Naive thymus-derived CD4-positive, alpha-beta T cell (primary cell): ENCODE data around the gene HVCN1. TPM values are rescaled to one million over a fixed set of nuclear protein-coding genes. Genes with fewer than 3 reads are reported as not detected.
A peak's percentile ranks its signal among the peaks of the same experiment; 100 is the strongest.

Experiments used
- ATAC-seq: fragments of 150-1000 bp; cut with Tn5 transposase; 2 replicates; pipeline ENCODE4 v1.10.0; 2021; ENCODE audit warnings: mild to moderate bottlenecking, moderate library complexity
- CTCF ChIA-PET: fragments of 350-600 bp; sonication (Branson Sonifier 250); formaldehyde crosslinking; loops from one replicate; lab custom pipeline; 2021; ENCODE audit warnings: antibody characterized with exemption; lab: Charles Lee
- POLR2A ChIA-PET: fragments of 350-600 bp; sonication (Branson Sonifier 250); formaldehyde crosslinking; loops from one replicate; lab custom pipeline; 2021; ENCODE audit warnings: antibody characterized with exemption, inconsistent platforms; lab: Charles Lee
- DNase-seq, 9 donors: peaks; one replicate each; pipeline versions ENCODE4 v3.0.0 to v3.0.0-alpha.2; 2020 to 2022; ENCODE audit warnings: mixed read lengths in 1 of 9
- H3K27ac ChIP-seq: one replicate; pipeline ENCODE4 v1.7.0; 2013; ENCODE audit warnings: mild to moderate bottlenecking, low read depth, low read length, moderate library complexity
- H3K27me3 ChIP-seq, 2 donors: one replicate each; pipeline ENCODE4 v1.7.0; 2013; ENCODE audit warnings: low read length in 2 of 2, mild to moderate bottlenecking in 2 of 2, moderate library complexity in 2 of 2; ENCODE audit not compliant: control insufficient read depth in 2 of 2, insufficient read depth in 2 of 2
- H3K36me3 ChIP-seq, 3 experiments: 1 replicate in 2 of 3; 2 replicates in 1 of 3; pipeline ENCODE4 v1.7.0; 2013; ENCODE audit warnings: low read length in 3 of 3, mild to moderate bottlenecking in 3 of 3, moderate library complexity in 1 of 3; ENCODE audit not compliant: insufficient read depth in 3 of 3, control insufficient read depth in 2 of 3
- H3K4me1 ChIP-seq, 2 donors: one replicate each; pipeline ENCODE4 v1.7.0; 2013; ENCODE audit warnings: low read length in 2 of 2, mild to moderate bottlenecking in 2 of 2, moderate library complexity in 1 of 2; ENCODE audit not compliant: control insufficient read depth in 2 of 2, insufficient read depth in 2 of 2
- H3K4me3 ChIP-seq: 2 replicates; pipeline ENCODE4 v1.7.0; 2013; ENCODE audit warnings: mild to moderate bottlenecking, low read length
- H3K9me3 ChIP-seq, 3 experiments: 1 replicate in 2 of 3; 2 replicates in 1 of 3; pipeline ENCODE4 v1.7.0; 2013; ENCODE audit warnings: low read length in 3 of 3; ENCODE audit not compliant: control insufficient read depth in 2 of 3
- H3K27ac Mint-ChIP-seq, 9 donors: one replicate each; pipeline ENCODE4 v1.8.0; 2020 to 2022; ENCODE audit warnings: mixed read lengths in 9 of 9, mild to moderate bottlenecking in 8 of 9, moderate library complexity in 5 of 9, inconsistent platforms in 2 of 9
- H3K27me3 Mint-ChIP-seq, 5 donors: one replicate each; pipeline ENCODE4 v1.8.0; 2021 to 2022; ENCODE audit warnings: mixed read lengths in 5 of 5, mild to moderate bottlenecking in 1 of 5
- H3K36me3 Mint-ChIP-seq, 5 donors: one replicate each; pipeline ENCODE4 v1.8.0; 2020 to 2022; ENCODE audit warnings: mixed read lengths in 5 of 5, mild to moderate bottlenecking in 3 of 5, inconsistent platforms in 1 of 5
- H3K4me1 Mint-ChIP-seq, 7 donors: one replicate each; pipeline ENCODE4 v1.8.0; 2020 to 2022; ENCODE audit warnings: mixed read lengths in 7 of 7, mild to moderate bottlenecking in 3 of 7, inconsistent platforms in 1 of 7
- H3K4me3 Mint-ChIP-seq, 10 donors: one replicate each; pipeline ENCODE4 v1.8.0; 2020 to 2022; ENCODE audit warnings: mild to moderate bottlenecking in 10 of 10, mixed read lengths in 10 of 10, moderate library complexity in 6 of 10, inconsistent platforms in 2 of 10
- H3K9me3 Mint-ChIP-seq, 11 donors: one replicate each; pipeline ENCODE4 v1.8.0; 2020 to 2022; ENCODE audit warnings: mixed read lengths in 11 of 11, mild to moderate bottlenecking in 4 of 11, inconsistent platforms in 1 of 11, moderate library complexity in 1 of 11
- intact Hi-C, 2 donors: fragments of 100-400 bp; cut with micrococcal nuclease; formaldehyde crosslinking; loops; one replicate each; pipeline ENCODE4 v1.15.1; 2023
- polyA plus RNA-seq, 2 donors: library from polyadenylated mRNA; unstranded; fragments of 300-500 nt; fragmentation: Illumina TruSeq; gene quantifications; one replicate each; pipeline ENCODE4 v1.2.3, GENCODE V29; 2021
- total RNA-seq, 6 experiments: library from RNA in 5 of 6; stranded (reverse) in 5 of 6; gene quantifications; 1 replicate in 5 of 6; 2 replicates in 1 of 6; pipeline ENCODE4 v1.2.3 and lab custom pipeline; 2021 to 2026

The HVCN1 gene
- total and polyA plus RNA-seq, 7 experiments from 2014 or later, result 6.4 to 25.3 (median 14.2) TPM

DNA sequence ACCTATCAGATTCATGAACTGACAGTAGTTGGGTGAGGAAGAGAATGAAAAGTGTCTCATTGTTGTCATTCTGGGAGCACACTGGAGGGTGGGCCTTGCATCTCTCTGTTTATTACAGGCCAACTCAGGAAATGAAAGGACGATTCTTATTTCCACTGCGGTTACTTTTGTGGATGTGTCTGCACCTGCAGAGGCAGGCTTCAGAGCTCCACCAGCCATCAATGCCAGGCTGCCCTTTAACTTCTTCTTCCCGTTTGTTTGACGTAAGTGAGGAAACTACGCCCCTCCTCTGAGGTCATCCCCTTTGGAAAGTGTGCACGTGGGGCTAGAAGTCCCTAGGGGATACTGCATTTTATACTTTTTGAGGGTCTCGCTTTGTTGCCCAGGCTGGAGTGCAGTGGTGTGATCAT, 41.3 kb downstream of the HVCN1 start:
- peak overlapping the region; percentile 40 to 95 (median 88) for H3K27ac Mint-ChIP-seq
- intact Hi-C loops, result loop anchor here in 1 of 2 donors (5.0 kb wide), 1 partner anchor 40 kb away; the partner anchor contains the start of gene HVCN1
- ChIA-PET CTCF (interaction anchor here (0.6 kb wide), 1 partner anchor 32 kb away, joined by 3 read pairs; no protein-coding TSS in a partner anchor), POLR2A (interaction anchor here (0.6 to 1.3 kb wide), 3 partner anchors 16 to 617 kb away, joined by 4 to 7 read pairs (median 4); no protein-coding TSS in a partner anchor)
- peaks cover 3 to 36% (median 17%) of the 10 kb centered on the region in 5 donors for H3K36me3 Mint-ChIP-seq
- peaks cover 0 to 27% (median 0%) of the 10 kb centered on the region in 3 experiments for H3K36me3 ChIP-seq
- H3K27me3 ChIP-seq, result no peaks in the 10 kb centered on the region
- peak overlapping the region; percentile 52 for H3K27ac ChIP-seq
- H3K9me3 Mint-ChIP-seq, result no peaks in the 10 kb centered on the region
- H3K9me3 ChIP-seq, result no peaks in the 10 kb centered on the region
- H3K27me3 Mint-ChIP-seq, result no peaks in the 10 kb centered on the region
- no peak overlapping the region for H3K4me3 ChIP-seq
- DNase-seq (peak in 7 of 9 donors; percentile 33 to 61 (median 42)), ATAC-seq (peak; percentile 69)
- H3K4me1 Mint-ChIP-seq, result peaks cover 16 to 68% (median 48%) of the 10 kb centered on the region in 7 donors
- H3K4me1 ChIP-seq, result peaks cover 0 to 16% of the 10 kb centered on the region in 2 donors
- H3K4me3 Mint-ChIP-seq, result peak overlapping the region in 8 of 10 donors; percentile 13 to 68 (median 57)

GRCh38 chr12:110641521-110641920, 47.4 kb downstream of the HVCN1 start:
- ChIA-PET POLR2A (interaction anchor here (1.2 kb wide), 1 partner anchor 40 kb away, joined by 4 read pairs; no protein-coding TSS in a partner anchor), CTCF (no interaction called here)
- no peaks in the 10 kb centered on the region for H3K9me3 ChIP-seq
- Mint-ChIP-seq H3K9me3 (no peaks in the 10 kb centered on the region), H3K4me1 (peaks cover 13 to 76% (median 40%) of the 10 kb centered on the region in 7 donors), H3K27ac (peak overlapping the region in 2 of 9 donors; percentile 15 to 88), H3K36me3 (peaks cover 0 to 6% (median 5%) of the 10 kb centered on the region in 5 donors), H3K27me3 (no peaks in the 10 kb centered on the region), H3K4me3 (peak overlapping the region in 1 of 10 donors; percentile 73)
- no peak overlapping the region for H3K27ac ChIP-seq
- H3K36me3 ChIP-seq, result no peaks in the 10 kb centered on the region
- no peaks in the 10 kb centered on the region for H3K27me3 ChIP-seq
- no peaks in the 10 kb centered on the region for H3K4me1 ChIP-seq
- DNase-seq (no peak), ATAC-seq (no peak)
- no peak overlapping the region for H3K4me3 ChIP-seq
- intact Hi-C loops, result no loop called here

DNA sequence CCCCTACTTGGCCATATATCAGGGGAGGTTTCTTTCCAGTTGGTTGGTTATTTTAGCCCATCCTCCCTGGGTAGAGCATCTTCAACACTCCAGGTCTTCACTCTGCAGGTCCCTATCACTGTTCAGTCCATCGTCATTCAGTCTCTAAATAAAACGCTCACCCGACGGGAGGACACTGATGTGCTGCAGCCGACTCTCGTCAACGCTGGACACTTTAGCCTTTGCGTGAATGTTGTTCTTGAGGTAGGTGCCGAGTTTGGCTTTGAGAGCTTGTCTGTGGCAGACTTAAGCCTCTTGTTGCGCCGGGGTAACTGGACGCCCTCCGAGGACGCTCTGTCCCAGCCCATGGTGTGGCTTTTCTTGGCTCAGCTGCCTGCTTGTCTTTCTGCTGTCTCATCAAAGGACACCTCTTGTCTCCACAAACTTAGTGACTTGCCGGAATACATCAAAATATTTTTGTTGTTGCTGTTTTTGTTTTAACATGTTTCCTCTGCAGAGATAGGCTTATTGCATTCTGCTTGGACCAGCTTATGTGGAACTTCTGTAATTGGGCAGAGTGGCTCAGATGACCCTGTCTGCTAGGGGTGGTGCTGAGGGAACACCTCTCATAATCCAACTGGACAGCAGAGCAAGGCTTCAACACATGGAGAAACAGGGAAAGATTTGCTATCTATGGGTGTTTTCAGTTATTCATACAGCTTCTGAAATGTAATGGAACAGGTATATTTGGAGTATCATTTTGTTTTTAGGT, 48.5 kb downstream of the HVCN1 start:
- Histone ChIP-seq H3K4me3 (no peak overlapping the region), H3K9me3 (no peaks in the 10 kb centered on the region), H3K4me1 (no peaks in the 10 kb centered on the region), H3K27ac (no peak overlapping the region), H3K27me3 (no peaks in the 10 kb centered on the region), H3K36me3 (no peaks in the 10 kb centered on the region)
- no peak for ATAC-seq
- intact Hi-C loops, result no loop called here
- Mint-ChIP-seq H3K36me3 (peaks cover 0 to 11% (median 2%) of the 10 kb centered on the region in 5 donors), H3K27ac (no peak overlapping the region), H3K4me3 (no peak overlapping the region), H3K4me1 (peaks cover 14 to 77% (median 44%) of the 10 kb centered on the region in 7 donors), H3K9me3 (no peaks in the 10 kb centered on the region), H3K27me3 (no peaks in the 10 kb centered on the region)
- ChIA-PET CTCF (no interaction called here), POLR2A (interaction anchor here (1.2 kb wide), 1 partner anchor 39 kb away, joined by 4 read pairs; no protein-coding TSS in a partner anchor)
- no peak for DNase-seq

DNA sequence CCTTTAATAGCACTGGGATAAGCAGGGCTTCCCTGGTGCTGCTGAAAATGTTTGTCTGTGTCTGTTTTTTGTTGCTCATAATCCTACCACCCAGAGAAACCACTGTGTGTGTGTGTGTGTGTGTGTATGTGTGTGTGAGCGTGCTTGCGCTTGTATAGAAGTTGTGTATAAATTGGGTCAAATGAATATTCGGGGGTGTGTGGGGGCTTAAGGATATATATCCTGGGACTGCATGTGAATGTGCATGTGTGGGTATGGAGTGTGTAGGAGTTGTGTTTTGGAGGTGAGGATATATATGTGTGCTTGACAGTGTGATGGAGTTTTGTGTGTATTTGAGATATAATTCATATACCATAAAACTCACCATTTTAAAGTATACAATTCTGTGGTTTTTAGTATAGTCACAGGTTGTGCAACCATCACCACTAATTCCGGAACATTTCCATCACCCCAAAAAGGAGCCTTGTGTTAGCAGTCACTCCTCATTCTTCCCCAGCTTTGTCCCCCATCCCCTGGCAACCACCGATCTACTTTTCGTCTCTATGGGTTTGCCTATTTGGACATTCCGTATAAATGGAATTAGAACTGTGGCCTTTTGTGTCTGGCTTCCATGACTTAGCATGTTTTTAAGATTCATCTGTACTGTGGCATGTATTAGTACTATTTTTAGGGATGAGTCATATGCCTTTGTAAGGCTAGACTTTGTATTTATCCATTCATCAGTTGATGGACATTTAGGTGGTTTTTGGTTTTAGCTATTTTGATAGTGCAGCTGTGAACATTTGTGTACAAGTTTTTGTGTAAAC, 49.4 kb downstream of the HVCN1 start:
- Histone ChIP-seq H3K4me1 (no peaks in the 10 kb centered on the region), H3K27ac (no peak overlapping the region), H3K4me3 (no peak overlapping the region), H3K36me3 (no peaks in the 10 kb centered on the region), H3K27me3 (no peaks in the 10 kb centered on the region), H3K9me3 (no peaks in the 10 kb centered on the region)
- H3K27me3 Mint-ChIP-seq, result no peaks in the 10 kb centered on the region
- POLR2A ChIA-PET, result no interaction called here
- peaks cover 0 to 11% (median 2%) of the 10 kb centered on the region in 5 donors for H3K36me3 Mint-ChIP-seq
- H3K9me3 Mint-ChIP-seq, result no peaks in the 10 kb centered on the region
- peak overlapping the region in 1 of 10 donors; percentile 25 for H3K4me3 Mint-ChIP-seq
- intact Hi-C loops, result no loop called here
- peaks cover 14 to 72% (median 42%) of the 10 kb centered on the region in 7 donors for H3K4me1 Mint-ChIP-seq
- CTCF ChIA-PET, result no interaction called here
- no peak for DNase-seq
- H3K27ac Mint-ChIP-seq, result no peak overlapping the region
- peak; percentile 42 for ATAC-seq

- Mint-ChIP-seq H3K27me3 (no peaks in the 10 kb centered on the region), H3K36me3 (peaks cover 0 to 11% (median 0%) of the 10 kb centered on the region in 5 donors), H3K9me3 (no peaks in the 10 kb centered on the region), H3K27ac (no peak overlapping the region), H3K4me1 (peaks cover 10 to 65% (median 36%) of the 10 kb centered on the region in 7 donors), H3K4me3 (no peak overlapping the region)
- DNase-seq, result no peak
- Histone ChIP-seq H3K4me3 (no peak overlapping the region), H3K36me3 (no peaks in the 10 kb centered on the region), H3K27me3 (no peaks in the 10 kb centered on the region), H3K27ac (no peak overlapping the region), H3K9me3 (no peaks in the 10 kb centered on the region), H3K4me1 (no peaks in the 10 kb centered on the region)
- ATAC-seq, result no peak
- POLR2A ChIA-PET, result interaction anchor here (0.6 kb wide), 1 partner anchor 24 kb away, joined by 3 read pairs; no protein-coding TSS in a partner anchor
- intact Hi-C loops, result no loop called here
- CTCF ChIA-PET, result no interaction called here
Measured at GRCh38 chr12:110638796-110639195, 50.1 kb downstream of the HVCN1 start.

DNA sequence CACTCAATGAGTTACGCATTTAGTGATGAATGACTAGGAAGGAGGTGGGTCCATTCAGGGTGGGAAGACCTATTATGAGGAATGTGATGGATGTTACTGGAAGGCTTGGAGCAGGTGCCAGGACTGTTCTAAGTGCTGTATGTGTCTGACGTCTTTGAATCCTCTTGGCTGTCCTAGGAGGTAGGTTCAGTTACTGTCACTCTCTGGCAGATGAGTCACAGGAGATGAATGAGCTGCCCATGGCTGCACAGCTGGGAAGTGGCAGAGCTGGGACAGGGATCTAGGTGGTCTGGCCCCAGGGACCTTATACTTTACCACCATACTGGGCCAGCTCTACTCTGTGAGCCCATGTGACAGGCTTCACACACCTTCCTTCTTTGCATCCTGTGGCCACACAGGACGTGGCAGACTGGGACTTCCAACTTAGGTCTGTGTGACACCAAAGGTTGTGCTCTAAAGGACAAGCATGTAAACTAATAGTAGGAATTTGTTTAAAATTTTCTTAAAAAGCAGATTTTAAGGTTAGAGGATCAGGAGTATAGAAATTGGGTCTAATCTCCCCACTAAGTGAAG, 51.0 kb downstream of the HVCN1 start:
- H3K4me1 ChIP-seq, result no peaks in the 10 kb centered on the region
- H3K36me3 Mint-ChIP-seq, result peaks cover 0 to 11% (median 0%) of the 10 kb centered on the region in 5 donors
- H3K27ac Mint-ChIP-seq, result peak overlapping the region in 1 of 9 donors; percentile 48
- H3K4me1 Mint-ChIP-seq, result peaks cover 6 to 56% (median 28%) of the 10 kb centered on the region in 7 donors
- no peaks in the 10 kb centered on the region for H3K9me3 ChIP-seq
- intact Hi-C loops, result no loop called here
- POLR2A ChIA-PET, result no interaction called here
- CTCF ChIA-PET, result no interaction called here
- no peak overlapping the region for H3K4me3 ChIP-seq
- no peaks in the 10 kb centered on the region for H3K27me3 Mint-ChIP-seq
- DNase-seq, result no peak
- no peak overlapping the region for H3K27ac ChIP-seq
- no peaks in the 10 kb centered on the region for H3K9me3 Mint-ChIP-seq
- no peak for ATAC-seq
- H3K36me3 ChIP-seq, result no peaks in the 10 kb centered on the region
- no peak overlapping the region for H3K4me3 Mint-ChIP-seq
- H3K27me3 ChIP-seq, result no peaks in the 10 kb centered on the region
